BLaER1 (cell line): ENCODE results near the gene SHBG.
A peak's percentile ranks its signal among the peaks of the same experiment; 100 is the strongest.

Experiments used
- H3K27ac ChIP-seq: shearing (Covaris generic); formaldehyde crosslinking; 2 replicates; pipeline ENCODE4 v1.8.1; 2022
- H3K27me3 ChIP-seq: shearing (Covaris generic); formaldehyde crosslinking; 2 replicates; pipeline ENCODE4 v1.8.1; 2022
- H3K36me3 ChIP-seq: shearing (Covaris generic); formaldehyde crosslinking; 2 replicates; pipeline ENCODE4 v1.8.1; 2022
- H3K4me1 ChIP-seq: shearing (Covaris generic); formaldehyde crosslinking; 2 replicates; pipeline ENCODE4 v1.8.1; 2022
- H3K4me2 ChIP-seq: shearing (Covaris generic); formaldehyde crosslinking; 2 replicates; pipeline ENCODE4 v1.8.1; 2022
- H3K4me3 ChIP-seq: shearing (Covaris generic); formaldehyde crosslinking; 2 replicates; pipeline ENCODE4 v1.8.1; 2022
- H3K9ac ChIP-seq: shearing (Covaris generic); formaldehyde crosslinking; 2 replicates; pipeline ENCODE4 v1.8.1; 2022
- H3K9me3 ChIP-seq: shearing (Covaris generic); formaldehyde crosslinking; 2 replicates; pipeline ENCODE4 v1.8.1; 2022
- H4K20me1 ChIP-seq: shearing (Covaris generic); formaldehyde crosslinking; 2 replicates; pipeline ENCODE4 v1.8.1; 2022
- Cebpa-rat ChIP-seq: shearing (Covaris generic); IDR thresholded peaks from 2 replicates; pipeline ENCODE4 v1.8.1; 2022

The SHBG gene

GRCh38 chr17:7629939-7630571, at the start of gene SHBG:
Gene SHBG, plus strand, starts transcription at chr17:7630135. Its CDS starts 38 bp downstream, at chr17:7630173.
- Histone ChIP-seq H3K4me3 (no peak within 1 kb of the TSS), H3K36me3 (peaks cover 12% of the 10 kb centered on the region; the same call in 1 of the 2 replicates), H3K9me3 (no peaks in the 10 kb centered on the region), H4K20me1 (peaks cover 8% of the 10 kb centered on the region; the same call in 1 of the 2 replicates), H3K9ac (0 out of 2 replicates have a peak within 1 kb of the TSS, but pooled peaks have one; percentile 6), H3K4me1 (peaks cover 15% of the 10 kb centered on the region), H3K4me2 (no peak within 1 kb of the TSS), H3K27me3 (no peaks in the 10 kb centered on the region), H3K27ac (no peak within 1 kb of the TSS)
- no peak for TF ChIP-seq Cebpa-rat

- Histone ChIP-seq H3K4me3 (no peak overlapping the region; the same call in 1 of the 2 replicates), H3K27me3 (no peaks in the 10 kb centered on the region), H3K4me1 (peaks cover 89% of the 10 kb centered on the region), H3K4me2 (peak overlapping the region; percentile 98), H3K9me3 (no peaks in the 10 kb centered on the region), H3K36me3 (peaks cover 51% of the 10 kb centered on the region), H4K20me1 (peaks cover 46% of the 10 kb centered on the region), H3K9ac (peak overlapping the region; percentile 95), H3K27ac (peak overlapping the region; percentile 96)
- no peak for TF ChIP-seq Cebpa-rat
These were observed 49.0 kb upstream of the SHBG start for GRCh38 chr17:7580604-7581575.

GRCh38 chr17:7582396-7583252, 47.3 kb upstream of the SHBG start:
- peak overlapping the region; percentile 70 for H3K4me3 ChIP-seq
- TF ChIP-seq Cebpa-rat, result no peak
- H3K9ac ChIP-seq, result peak overlapping the region; percentile 95
- peak overlapping the region; percentile 96 for H3K27ac ChIP-seq
- H3K4me1 ChIP-seq, result peaks cover 82% of the 10 kb centered on the region
- peaks cover 49% of the 10 kb centered on the region for H3K36me3 ChIP-seq
- no peaks in the 10 kb centered on the region for H3K9me3 ChIP-seq
- peaks cover 29% of the 10 kb centered on the region for H4K20me1 ChIP-seq
- peak overlapping the region; percentile 98 for H3K4me2 ChIP-seq
- H3K27me3 ChIP-seq, result no peaks in the 10 kb centered on the region

- Histone ChIP-seq H3K9me3 (no peaks in the 10 kb centered on the region), H4K20me1 (peaks cover 20% of the 10 kb centered on the region), H3K4me1 (peaks cover 77% of the 10 kb centered on the region), H3K27ac (peak within 1 kb of the TSS; percentile 96), H3K9ac (peak within 1 kb of the TSS; percentile 95), H3K36me3 (peaks cover 49% of the 10 kb centered on the region), H3K4me2 (peak within 1 kb of the TSS; percentile 98), H3K4me3 (peak within 1 kb of the TSS; percentile 70), H3K27me3 (no peaks in the 10 kb centered on the region)
- TF ChIP-seq Cebpa-rat, result no peak
These were observed 46.5 kb upstream of the SHBG start, which contains the start of gene MPDU1 for GRCh38 chr17:7583253-7584109. Gene MPDU1, plus strand, starts transcription at chr17:7583852. Its CDS starts 11 bp downstream, at chr17:7583863.

GRCh38 chr17:7586673-7587419, 43.1 kb upstream of the SHBG start:
- peak overlapping the region; percentile 26 for H3K9ac ChIP-seq
- no peaks in the 10 kb centered on the region for H3K27me3 ChIP-seq
- H3K9me3 ChIP-seq, result no peaks in the 10 kb centered on the region
- H3K4me2 ChIP-seq, result peak overlapping the region; percentile 25; the same call in 1 of the 2 replicates
- H3K27ac ChIP-seq, result peak overlapping the region; percentile 28; the same call in 1 of the 2 replicates
- TF ChIP-seq Cebpa-rat, result no peak
- H3K4me1 ChIP-seq, result peaks cover 51% of the 10 kb centered on the region
- no peak overlapping the region for H3K4me3 ChIP-seq
- H4K20me1 ChIP-seq, result peaks cover 13% of the 10 kb centered on the region; the same call in 1 of the 2 replicates
- H3K36me3 ChIP-seq, result peaks cover 53% of the 10 kb centered on the region

GRCh38 chr17:7587420-7588151, 42.3 kb upstream of the SHBG start:
- H3K27me3 ChIP-seq, result no peaks in the 10 kb centered on the region
- TF ChIP-seq Cebpa-rat, result no peak
- peaks cover 60% of the 10 kb centered on the region for H3K36me3 ChIP-seq
- H3K4me3 ChIP-seq, result no peak overlapping the region
- H3K4me2 ChIP-seq, result peak overlapping the region; percentile 25
- peak overlapping the region; percentile 26 for H3K9ac ChIP-seq
- H4K20me1 ChIP-seq, result peaks cover 13% of the 10 kb centered on the region; the same call in 1 of the 2 replicates
- H3K9me3 ChIP-seq, result no peaks in the 10 kb centered on the region
- peak overlapping the region; percentile 28; the same call in 1 of the 2 replicates for H3K27ac ChIP-seq
- peaks cover 44% of the 10 kb centered on the region for H3K4me1 ChIP-seq

GRCh38 chr17:7588553-7589203, 41.3 kb upstream of the SHBG start:
- no peak for TF ChIP-seq Cebpa-rat
- Histone ChIP-seq H3K4me1 (peaks cover 35% of the 10 kb centered on the region), H3K4me2 (no peak overlapping the region), H3K4me3 (no peak overlapping the region), H3K27me3 (no peaks in the 10 kb centered on the region), H3K36me3 (peaks cover 71% of the 10 kb centered on the region), H4K20me1 (peaks cover 13% of the 10 kb centered on the region; the same call in 1 of the 2 replicates), H3K27ac (no peak overlapping the region), H3K9me3 (no peaks in the 10 kb centered on the region), H3K9ac (0 out of 2 replicates have a peak overlapping the region, but pooled peaks have one; percentile 26)
